Amniotic epithelial cell (primary cell): ENCODE measurements around the gene SCN1B.
A peak's percentile ranks its signal among the peaks of the same experiment; 100 is the strongest.
"Not testable (repeated sequence)": the region's sequence is repeated elsewhere in the genome, so short reads cannot be mapped to it uniquely, and the experiment has no call there.

Experiments used
- DNase-seq: peaks from one replicate; pipeline ENCODE4 v3.0.0-alpha.2; 2010; ENCODE audit warnings: low read depth

The SCN1B gene

GRCh38 chr19:35037716-35038622, 7.7 kb downstream of the SCN1B start:
- no peak for DNase-seq

GRCh38 chr19:35038623-35039512, 8.6 kb downstream of the SCN1B start:
- DNase-seq: peak; percentile 76

DNA sequence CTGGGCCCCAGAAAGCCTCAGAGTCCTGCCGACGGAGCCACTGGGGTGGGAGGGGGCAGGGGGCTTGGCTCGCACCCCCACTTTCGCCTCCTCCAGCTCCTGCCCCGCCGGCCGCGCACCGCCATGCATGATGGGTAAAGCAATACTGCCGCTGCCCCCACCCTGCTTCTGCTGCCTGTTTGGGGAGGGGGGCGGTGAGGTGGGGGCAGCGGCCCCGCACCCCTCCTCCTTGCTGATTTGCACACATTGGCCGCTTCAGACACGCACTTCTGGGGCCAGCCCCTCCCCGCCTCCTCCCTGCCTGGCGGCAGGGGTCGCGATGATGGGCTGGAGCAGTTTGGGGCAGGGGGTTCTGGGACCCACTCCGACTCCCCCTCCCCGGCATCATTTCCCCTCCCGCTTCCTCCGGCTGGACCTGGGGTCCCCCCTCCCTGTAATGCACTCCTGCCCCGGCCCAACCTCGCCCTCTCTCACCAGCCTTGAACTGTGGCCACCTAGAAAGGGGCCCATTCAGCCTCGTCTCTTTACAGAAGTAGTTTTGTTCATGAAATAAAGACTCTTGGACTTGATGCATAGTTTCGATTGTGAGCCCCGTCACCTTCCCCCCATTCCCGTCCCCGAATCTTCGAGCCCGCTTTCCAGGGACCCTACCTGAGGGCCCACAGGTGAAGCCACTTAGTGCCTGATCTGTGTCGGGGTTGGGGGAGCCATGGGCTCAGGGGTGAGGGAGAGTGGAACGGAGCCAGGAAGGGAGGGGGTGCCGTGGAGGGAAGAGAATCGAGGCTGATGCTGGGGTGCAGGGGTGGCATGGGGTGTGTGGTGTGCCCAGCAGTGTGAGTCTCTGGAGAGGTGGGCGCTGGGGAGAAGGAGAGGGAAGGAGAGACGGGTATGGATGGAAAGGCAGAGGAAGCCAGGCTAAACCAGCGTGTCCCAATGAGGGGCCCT, 9.9 kb downstream of the SCN1B start:
- no peak for DNase-seq

- DNase-seq: peak; percentile 65
Observed at GRCh38 chr19:35040826-35041547, 10.7 kb downstream of the SCN1B start.

- DNase-seq: no peak
Observed at GRCh38 chr19:35041548-35042055, 11.3 kb downstream of the SCN1B start, which contains the start of gene HPN. Gene HPN, plus strand, starts transcription at chr19:35041721. Its CDS starts 786 bp downstream, at chr19:35042507.

DNA sequence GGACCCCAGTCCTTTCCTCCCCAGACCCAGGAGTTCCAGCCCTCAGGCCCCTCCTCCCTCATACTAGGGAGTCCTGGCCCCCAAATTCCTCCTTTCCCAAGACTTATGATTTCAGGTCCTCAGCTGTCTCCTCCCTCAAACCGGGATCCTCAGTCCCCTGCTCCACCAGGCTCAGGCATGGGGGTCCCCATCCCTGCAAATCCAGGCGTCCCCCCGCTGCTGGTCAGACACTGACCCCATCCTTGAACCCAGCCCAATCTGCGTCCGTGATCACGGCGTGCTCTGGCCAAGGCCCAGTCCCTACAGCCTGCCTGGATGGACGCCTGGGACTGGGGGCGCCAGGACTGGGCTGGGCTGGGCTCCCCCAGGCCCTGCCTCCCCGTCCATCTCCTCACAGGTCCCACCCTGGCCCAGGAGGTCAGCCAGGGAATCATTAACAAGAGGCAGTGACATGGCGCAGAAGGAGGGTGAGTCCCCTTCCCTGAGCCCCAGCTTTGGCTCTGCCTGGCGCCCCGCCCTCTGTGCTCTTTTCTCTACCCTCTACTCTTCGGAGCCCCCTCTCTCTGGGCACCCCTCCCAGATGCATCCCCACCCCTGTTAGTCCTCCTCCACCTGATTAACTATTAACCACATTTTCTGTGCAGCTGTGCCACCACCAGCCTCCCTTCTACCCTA, 11.9 kb downstream of the SCN1B start:
- DNase-seq: no peak

DNA sequence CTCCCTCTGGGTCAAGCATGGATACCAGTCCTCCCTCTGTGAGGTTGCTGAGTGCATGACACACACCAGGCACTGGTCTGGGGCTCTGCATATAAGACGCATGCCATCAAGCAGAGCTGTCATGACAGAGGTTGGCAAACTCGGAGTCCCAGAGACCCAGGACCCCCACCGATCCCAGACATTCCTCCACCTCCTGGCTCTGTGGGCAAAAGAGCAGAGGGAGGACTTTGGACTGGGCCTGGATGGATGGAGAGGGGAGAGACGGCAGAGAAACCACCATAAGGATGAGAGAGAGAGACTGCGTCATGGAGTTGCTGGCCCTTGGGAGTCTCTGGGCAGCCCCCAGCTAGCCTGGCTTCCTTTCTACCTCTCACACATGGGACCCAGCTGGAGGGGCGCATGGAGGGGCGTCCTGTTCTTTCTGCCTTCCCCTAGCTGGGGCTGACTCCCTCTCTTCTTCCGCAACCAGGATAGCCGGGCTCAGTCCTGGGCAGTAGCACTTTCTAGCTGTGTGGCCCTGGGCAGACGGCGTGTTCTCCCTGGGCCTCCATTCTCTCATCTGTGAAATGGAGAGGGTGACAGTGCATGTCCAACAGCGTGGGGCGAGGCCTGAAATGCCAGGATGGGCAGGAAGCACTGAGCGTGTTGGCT, 12.8 kb downstream of the SCN1B start:
- no peak for DNase-seq

DNA sequence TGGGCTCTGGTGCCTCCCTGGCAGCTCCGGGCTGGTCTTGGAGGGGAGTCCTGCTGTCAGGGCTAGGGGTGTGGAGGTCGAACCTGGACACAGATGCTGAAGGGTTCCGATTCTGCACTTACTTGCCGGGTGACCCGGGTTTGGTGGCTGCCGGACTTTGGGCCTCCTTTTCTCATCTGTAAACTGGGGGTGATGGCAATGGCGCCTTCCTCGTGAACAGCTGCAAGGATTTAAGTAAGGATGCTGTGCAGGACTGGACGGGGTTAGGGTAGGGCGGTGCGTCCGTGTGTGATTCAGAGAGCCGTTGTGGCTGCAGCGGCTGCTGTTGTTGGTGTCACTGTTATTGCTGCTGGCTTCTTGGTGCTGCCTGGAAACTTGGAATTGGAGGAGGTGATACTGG, 13.6 kb downstream of the SCN1B start:
- DNase-seq: no peak

- DNase-seq: peak; percentile 33
Observed at GRCh38 chr19:35044317-35045117, 14.2 kb downstream of the SCN1B start.

GRCh38 chr19:35045667-35046300, 15.5 kb downstream of the SCN1B start:
- DNase-seq: no peak

GRCh38 chr19:35046461-35046860, 16.2 kb downstream of the SCN1B start:
- DNase-seq: no peak

DNA sequence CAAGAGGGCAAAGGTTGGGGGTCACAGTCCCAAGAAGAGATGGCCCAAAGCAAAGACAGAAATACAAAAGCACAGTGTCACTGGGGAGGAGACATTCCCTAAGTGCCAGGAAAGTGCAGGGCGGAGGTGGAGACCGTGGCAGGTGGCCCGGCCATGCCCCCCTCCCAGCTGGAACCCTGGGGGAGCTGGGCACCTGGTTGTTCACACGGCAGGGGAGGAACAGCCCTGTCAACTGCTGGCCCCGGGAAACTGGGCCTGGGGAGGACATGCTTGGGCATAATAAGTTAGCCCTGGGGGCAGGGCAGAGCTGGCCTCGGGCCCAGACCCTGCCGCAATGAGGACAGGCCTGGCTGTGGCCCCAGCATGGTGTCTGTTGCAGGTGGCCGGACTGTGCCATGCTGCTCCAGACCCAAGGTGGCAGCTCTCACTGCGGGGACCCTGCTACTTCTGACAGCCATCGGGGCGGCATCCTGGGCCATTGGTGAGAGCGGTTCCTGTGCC, 18.7 kb downstream of the SCN1B start:
- DNase-seq: no peak

DNA sequence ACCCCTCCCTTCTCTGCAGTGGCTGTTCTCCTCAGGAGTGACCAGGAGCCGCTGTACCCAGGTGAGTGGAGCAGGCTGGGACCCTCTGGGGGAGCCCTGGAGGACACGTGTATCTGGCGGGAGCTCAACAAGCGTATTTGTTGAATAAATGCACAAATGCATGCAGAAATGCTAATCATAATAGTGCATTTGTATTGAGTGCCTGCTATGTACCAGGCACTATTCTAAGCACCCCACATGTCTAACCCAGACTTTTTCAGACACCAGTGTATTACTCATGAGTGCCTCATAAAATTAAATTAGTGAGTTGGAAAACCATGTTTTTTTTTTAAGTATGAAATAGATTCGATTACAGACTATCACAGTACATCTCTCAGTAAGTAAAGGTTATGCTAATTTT, 19.2 kb downstream of the SCN1B start:
- DNase-seq: no peak

GRCh38 chr19:35050662-35051061, 20.4 kb downstream of the SCN1B start:
- DNase-seq: not testable (repeated sequence)

DNA sequence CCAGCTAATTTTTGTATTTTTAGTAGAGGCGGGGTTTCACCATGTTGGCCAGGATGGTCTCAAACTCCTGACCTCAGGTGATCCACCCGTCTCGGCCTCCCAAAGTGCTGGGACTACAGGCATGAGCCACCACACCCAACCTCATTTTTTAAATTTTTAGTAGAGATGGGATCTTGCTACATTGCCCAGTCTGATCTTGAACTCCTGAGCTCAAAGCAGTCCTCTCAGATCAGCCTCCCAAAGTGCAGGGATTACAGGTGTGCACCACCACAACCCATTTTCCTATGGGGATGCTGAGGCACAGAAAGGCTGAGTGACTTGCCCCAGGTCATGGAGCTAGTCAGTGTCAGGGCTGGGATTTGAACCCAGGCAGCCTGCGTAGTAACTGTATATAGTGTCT, 21.0 kb downstream of the SCN1B start:
- not testable (repeated sequence) for DNase-seq

DNA sequence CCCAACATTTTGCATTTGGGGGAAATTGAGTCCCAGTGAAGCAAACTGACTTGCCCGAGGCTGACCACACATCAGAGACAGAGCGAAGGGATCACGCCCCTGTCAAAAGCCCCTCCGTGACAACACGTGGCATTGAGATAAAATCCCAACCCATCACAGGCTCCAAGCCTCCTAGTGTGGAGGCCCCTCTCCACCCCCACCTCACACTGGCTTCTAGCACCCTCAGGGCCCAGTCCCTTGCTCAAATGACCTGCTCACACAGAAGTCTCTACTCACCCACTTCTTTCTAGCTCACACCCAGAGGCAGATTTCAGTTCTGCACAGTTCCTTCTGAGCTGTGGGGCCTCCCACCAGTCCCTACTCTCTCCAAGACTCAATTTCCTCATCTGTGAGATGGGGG, 21.5 kb downstream of the SCN1B start:
- DNase-seq: no peak

DNA sequence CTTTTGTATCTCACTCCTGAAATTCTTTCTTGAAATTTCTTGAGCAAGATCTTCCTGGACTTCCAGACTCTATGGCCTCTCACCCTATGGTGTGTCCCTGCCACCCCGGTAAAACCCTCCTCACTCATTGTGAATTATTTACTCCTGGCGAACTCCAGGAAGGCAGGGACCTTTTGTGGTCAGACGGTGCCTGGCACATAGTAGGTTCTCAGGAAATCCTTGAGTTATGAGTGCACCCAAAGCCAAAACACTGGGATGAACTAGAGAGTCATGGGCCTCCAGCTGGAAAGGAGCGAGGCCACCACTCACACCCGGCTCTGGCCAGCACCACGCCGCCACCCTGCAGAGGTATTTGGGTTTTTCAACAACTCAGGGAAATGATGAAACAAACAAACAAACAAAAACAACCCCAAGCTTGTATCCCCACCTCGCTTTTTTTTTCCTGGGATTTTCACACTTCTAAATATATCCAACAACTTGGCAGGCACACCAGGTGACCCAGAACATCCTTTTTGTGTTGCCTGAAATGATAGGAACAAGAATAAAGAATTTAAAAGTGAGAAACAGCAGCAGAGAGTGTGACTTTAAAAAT, 22.4 kb downstream of the SCN1B start:
- DNase-seq: no peak
